GM19452 (cell line): ENCODE measurements around the gene RND1.
"Not testable (repeated sequence)": the region's sequence is repeated elsewhere in the genome, so short reads cannot be mapped to it uniquely, and the experiment has no call there.

Experiments
- ATAC-seq: cut with Tn5 transposase; IDR thresholded peaks from one replicate; pipeline ENCODE4 v1.9.1; 2021; ENCODE audit not compliant: unreplicated experiment

The RND1 gene

DNA sequence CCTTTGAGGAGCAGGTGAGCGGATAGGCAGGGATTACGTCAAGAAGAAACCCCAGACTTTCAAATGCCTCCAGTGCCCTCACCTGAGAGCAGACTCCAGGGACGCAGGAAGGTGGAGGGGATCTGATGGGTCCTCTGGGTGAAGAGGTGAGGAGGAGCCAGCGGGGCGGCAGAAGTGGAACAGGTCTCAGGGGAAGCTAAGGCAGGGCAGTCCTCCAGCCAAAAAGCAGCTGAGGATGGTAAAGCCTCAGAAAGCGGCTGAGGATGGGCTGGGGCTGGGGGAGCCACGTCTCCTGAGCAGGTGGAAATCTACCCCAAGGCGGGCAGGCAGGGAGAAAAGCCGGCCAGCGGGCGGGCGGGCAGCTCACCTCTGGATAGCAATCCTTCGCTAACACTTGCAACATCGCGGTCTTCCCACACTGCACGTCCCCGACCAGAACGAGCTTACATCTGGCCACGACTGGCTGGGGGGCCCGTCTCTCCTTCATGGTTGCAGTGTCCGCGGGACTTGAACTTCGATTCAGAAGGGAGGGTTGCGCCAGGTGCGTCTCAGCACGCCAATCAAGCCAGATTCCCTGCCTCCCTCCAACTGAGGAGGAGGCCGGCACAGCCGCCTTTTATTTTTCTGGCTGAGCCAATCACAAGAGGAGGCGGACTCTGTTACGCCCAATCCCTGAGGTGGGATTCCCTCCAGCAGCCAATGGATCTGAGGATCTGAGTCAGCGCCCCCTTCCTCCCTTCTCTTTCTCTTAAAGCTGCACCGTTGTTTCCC is at the start of gene RND1:
Gene RND1, minus strand, starts transcription at position 590 of the 771 bp plus-strand sequence. Its CDS starts 103 bp downstream, at position 487.
- peak; percentile 91 for ATAC-seq

DNA sequence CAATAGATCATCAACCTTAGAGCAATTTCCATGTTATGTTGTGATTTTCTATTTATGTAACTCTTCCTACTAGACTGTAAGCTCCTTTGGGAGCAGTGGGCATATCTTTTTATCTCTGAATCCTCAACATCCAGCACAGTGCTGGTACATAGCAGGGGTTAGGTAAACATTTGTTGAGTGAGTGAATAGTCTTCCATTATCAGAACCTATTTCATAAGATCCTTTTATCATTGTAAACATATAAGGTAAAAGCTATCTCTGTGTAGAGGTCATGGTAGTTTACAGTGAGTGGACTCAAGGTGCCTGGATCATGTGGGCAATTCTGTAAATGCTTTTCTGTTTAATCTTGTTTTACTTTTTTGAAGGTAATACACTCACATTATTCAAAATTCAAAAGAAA is 44.5 kb upstream of the RND1 start:
- ATAC-seq, result no peak

DNA sequence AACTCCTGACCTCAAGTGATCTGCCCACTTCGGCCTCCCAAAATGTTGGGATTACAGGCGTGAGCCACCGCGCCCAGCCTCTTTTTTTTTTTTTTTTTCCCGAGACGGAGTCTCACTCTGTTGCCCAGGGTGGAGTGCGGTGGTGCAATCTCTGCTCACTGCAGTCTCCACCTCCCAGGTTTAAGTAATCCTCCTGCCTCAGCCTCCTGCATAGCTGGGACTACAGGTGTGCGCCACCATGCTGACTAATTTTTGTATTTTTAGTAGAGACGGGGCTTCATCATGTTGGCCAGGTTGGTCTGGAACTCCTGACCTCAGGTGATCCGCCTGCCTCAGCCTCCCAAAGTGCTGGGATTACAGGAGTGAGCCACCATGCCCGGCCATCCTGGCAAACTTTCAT is 44.0 kb upstream of the RND1 start:
- ATAC-seq, result not testable (repeated sequence)

DNA sequence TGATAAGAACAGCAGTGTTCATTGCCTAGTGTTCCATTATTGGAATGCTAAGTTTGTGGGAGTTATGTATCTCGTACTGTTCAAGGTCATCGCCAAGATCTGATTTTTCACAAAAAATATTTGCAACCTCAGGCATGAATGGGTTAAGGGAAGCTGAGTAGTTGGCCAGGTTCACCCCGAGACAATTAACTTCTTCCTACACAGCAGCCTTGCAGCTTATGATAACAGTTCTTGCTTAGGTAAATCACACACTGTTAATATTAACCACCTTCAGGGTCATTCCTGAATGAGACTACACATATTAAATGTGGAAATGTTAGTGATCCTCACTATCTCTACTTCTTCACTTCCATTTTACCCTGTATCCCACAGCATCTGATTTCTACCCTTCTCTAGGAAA is 41.6 kb upstream of the RND1 start:
- ATAC-seq, result no peak

DNA sequence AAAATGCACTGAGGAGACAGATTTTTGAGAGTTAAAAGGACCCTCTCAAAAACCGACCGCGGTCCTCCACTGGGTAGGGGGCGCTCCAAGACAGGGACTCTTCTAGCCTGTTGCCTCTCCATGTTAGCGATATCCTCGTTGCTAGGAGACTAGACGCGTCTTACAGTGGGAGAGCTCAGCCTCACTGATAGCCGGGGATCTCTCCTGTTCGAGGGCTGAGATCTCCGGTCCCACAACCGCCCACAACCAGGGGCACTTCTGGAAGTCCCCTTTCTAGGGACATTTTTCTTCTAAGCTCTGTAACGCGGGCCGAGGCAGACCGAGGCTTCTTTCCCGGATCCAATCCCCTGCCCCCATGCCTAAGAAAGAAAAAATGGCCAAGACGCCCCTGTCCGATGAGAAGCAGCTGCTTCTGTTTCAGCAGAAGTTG is 38.3 kb upstream of the RND1 start:
- ATAC-seq, result peak; percentile 80

DNA sequence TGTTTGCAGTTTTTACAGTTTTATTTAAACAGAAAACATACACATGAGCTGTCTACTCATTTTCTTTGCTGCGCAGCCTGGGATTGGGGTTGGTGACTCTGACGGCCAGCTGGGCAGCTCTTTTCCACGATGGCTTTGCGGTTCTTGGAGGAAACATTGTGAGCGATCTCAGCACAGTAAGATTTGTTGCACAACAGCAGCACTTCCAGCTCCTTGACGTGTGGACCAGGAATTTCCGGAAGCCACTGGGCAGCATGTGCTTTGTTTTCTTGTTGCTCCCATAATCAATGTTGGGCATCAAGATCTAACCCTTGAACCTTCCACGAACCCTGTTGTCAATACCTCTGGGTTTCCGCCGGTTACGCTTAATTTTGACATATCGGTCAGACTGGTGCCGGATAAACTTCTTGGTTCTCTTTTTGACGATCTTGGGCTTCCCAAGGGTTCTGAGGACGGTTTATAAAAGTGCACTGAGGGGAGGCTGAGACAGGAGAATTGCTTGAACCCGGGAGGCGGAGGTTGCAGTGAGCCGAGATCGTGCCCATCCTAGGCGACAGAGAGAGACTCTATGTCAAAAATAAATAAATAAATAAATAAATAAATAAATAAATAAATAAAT is 37.8 kb upstream of the RND1 start:
- no peak for ATAC-seq

DNA sequence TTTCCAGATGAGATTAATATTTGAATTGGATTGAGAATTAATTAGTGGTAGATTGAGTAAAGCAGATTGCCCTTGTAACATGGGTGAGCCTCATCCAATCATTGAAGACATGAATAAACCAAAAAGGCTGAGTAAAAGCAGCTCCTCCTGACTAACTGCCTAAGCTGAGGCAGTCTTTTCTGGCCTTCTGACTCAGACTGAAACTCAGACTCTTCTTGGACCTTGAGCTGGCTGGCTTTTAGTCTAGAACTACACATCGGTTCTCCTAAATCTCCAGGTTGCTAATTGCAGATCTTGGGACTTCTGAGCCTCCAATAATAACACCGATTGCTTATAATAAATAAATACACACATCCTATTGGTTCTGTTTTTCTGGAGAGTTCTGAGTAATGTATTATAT is 35.6 kb upstream of the RND1 start:
- no peak for ATAC-seq

DNA sequence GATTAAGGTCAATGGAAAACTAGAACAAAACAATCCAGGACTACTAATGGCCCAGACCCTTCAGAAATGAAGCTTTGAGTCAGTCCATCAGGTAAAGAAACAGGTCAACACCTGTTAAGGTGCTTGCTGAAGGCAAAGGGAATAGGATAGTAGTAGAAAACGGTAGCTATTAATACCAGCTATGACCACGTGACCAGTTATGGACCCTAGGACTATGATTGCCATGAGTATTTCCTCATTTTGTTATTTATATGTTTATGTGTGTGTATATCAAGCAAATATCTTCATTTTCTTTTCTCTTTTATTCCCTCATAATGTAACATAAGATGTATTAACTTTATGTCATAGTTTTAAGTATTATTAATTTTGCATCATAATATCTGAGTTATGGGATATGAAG is 34.0 kb upstream of the RND1 start:
- ATAC-seq, result no peak

DNA sequence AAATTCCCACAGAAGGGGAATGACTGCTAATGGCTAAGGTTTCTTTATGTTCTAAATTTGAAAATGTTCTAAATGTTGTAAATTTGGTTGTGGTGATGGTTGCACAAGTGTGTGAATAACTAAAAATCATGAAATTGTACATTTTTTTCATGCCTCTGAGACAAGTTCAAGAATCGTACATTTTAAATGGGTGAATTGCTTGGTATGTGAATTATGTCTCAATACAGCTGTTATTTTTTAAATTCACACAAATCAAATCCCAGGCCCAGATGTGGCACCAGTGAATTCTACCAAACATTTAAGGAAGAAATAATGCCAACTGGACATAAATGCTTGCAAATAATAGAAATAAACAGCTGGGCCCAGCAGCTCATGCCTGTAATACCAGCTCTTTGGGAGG is 28.6 kb upstream of the RND1 start:
- ATAC-seq, result no peak

DNA sequence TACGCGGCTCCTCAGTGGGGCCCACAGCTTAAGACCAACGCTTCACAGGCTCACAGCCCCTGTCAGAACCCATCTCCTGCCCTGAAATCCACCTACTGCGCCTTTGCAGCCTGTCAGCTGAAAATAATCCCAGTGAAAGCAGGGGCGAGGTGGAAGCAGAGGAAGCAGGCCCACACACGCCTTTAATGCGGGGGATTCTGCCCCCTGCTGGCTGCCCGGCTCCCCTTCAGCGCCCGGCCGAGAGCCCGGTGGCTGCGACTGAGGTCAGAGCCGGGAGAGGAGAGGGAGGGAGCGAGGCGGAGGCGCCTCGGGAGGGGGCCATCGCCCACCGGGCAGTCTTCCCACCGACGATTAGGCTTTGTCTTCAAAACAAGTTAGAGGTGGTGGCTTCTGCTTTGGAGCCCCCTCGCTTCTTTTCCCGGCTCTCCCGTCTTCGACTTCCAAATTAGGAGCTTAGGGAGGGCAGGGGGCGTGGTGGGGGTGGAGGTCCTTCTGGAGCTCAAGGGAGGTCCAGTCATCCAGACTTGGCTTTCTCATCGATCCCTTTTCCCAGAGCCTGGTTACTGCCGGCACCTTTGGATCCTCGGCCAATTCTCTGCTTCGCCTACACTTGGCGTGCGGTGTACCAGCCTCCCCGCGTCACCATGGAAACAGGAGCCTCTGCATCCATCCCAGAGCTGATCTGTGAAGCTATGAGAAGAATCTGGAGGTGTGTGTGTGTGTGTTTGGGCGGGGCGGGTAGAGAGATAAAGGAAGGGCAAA is 25.2 kb upstream of the RND1 start:
- ATAC-seq, result no peak

DNA sequence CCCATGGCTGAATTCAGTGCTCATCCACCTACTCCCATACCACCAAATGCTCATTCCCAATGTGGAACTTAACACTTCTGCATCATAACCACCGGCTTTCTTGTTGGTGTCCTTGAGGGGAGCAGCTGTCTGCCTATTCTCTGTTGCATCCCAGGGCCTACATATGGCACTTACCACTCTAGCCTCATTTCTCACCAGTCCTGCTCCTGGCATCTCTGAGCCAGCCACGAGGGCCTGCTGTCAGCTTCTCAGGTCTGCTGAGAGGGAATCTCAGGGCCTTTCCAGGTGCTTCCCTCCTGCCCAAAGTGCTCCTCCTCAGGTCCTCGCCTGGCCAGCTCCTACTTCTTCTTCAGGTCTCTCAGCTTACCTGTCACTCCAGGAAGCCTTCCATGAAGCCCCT is 24.0 kb upstream of the RND1 start:
- no peak for ATAC-seq

DNA sequence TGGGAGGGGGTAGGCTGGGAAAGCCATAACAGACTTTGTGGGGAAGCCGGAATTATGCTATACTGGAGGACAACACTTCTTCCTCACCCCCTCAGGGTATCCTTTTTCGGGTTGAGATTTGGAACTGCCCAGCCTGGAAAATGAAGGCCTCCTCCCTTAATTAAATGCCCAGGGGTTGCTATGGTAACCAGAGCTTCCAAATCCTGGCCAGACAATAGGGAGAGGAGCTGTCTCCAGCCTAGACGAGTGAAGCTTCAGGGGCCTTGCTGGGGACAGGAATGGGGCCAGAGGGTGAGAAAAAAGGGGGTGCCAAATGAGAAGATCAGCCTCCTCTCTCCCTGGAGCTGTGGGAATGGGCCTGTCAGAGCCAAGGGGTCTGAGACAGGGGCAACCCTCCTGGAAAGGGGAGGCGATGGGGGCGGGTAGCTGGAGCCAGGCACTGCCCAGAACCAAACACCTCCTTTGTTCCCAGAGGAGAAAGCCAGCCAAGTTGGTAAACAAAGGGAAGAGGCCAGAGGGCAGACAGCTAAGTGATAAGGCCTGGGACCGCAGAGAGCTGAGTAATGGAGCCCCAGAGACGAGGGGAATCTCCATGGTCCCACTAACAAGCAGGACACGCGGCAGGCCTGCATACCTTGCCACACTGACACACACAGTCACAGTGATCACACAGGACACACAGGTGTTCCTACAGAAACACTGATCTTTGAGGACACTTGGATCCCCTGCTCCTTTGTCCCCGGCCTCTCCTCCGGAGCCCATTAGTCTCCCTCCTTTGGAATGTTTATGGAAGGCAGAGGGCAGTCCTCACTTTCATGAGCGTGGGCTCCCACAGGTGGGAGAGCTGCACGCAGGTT is 17.9 kb upstream of the RND1 start:
- ATAC-seq, result no peak

DNA sequence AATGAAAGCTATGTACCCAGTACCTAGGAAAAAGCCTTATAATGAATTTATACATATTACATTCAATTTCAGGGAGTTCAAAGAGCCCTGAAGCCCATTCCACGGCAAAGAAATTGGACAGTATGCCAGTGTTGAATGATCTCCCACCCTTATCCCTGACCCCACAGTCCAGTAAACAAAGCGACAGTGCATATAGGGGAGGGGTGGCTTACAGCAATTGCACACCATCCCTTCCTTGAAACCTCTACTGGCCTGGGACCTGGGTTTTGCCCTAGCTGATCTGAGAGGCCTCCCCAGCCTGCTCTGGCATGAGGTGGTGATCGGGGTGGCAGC is 17.3 kb upstream of the RND1 start:
- no peak for ATAC-seq

DNA sequence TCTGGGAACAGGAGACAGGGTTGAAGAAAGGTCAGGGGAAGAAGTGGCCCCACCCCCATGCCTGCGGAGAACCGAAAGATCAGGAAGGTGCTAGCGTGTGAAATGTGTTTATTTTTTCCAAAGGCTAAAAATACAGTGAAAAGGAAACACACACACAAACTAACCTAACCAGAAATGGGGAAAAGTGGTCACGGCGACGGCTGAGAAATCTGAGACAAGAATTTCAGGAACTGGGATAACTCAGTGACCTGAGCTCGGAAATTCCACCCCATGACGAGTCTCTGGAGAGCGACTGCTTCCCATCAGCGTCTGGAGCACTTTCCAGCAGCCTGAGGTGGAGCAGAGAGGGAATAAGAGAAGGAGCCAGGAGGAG is 16.6 kb upstream of the RND1 start:
- ATAC-seq, result no peak

DNA sequence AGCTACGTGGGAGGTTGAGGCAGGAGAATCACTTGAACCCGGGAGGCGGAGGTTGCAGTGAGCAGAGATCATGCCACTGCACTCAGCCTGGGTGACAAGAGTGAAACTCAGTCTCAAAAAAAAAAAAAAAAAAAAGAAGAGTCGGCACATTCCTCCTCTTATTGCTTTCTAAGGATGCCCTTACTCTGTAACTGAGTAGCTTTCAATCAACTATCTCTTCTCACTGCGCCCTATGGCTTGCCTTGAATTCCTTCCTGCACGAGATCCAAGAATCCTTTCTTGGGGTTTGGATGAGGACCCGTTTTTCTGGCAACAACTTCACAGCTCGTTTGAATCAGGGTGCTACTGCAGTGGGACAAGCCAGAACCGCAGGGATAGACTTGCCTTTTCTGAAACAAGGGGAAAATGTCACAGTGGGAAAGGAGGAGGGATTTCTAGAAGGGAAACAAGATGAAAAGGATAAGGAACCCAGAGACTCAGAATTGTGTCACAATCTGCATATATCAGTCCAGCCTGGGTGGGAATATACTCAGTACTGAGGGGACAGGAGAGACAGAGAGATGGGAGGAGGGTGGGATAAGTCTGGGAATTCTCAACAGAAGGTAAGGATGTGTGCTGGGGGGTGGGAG is 16.1 kb upstream of the RND1 start:
- no peak for ATAC-seq

DNA sequence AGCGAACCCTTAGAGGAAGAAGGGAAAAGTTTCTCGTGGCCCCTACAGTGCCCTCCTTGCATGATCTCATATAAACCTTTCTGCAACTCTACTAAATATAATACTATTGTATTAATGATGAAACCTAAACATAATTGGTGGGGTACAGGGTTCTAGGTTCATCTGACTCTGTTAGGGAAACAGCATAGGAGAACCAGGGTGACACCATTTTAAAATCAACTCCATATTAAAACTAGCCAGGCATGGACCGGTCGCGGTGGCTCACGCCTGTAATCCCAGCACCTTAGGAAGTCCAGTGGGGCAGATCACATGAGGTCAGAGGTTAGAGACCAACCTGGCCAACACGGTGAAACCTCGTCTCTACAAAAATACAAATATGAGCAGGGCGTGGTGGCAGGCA is 15.0 kb upstream of the RND1 start:
- no peak for ATAC-seq

DNA sequence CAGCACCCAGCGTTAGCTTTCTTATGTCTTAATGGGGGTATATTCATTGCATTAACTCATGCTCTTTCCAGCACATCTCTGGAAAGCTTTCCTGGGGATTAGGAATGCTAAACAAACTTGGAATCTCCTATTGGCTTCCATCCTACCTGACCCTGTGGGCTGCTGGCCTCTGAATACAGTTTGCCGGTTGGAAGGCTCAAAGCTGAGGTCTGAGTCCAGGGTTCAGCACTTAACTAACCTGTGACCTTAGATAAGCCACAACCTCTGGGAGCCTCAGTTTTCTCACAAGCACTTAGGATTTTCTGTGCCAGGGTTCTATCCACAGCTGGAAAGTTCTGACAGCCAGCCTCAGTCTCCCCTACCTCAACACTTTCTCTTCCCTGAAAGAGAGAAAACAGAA is 12.9 kb upstream of the RND1 start:
- ATAC-seq, result no peak

DNA sequence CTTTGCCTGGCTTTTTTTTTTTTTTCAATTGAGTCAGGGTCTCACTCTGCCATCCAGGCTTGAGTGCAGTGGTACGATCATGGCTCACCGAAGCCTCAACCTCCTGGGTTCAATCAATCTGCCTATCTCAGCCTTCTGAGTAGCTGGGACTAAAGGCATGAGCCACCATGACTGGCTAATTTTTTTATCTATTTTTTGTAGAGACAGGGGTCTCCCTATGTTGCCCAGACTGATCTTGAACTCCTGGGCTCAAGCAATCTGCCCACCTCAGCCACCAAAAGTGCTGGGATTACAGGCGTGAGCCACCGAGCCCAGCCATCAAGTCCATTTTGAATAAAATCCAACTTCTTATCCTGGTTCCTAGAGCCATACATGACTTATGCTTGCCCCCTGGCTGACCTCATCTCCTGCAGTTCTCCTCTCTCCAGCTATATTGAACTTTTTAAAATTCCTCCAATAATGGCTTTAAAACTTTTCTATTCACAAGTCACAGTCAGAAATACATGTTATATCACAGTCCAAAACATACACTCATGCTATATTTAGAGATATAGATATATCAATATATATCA is 10.4 kb upstream of the RND1 start:
- ATAC-seq, result no peak

DNA sequence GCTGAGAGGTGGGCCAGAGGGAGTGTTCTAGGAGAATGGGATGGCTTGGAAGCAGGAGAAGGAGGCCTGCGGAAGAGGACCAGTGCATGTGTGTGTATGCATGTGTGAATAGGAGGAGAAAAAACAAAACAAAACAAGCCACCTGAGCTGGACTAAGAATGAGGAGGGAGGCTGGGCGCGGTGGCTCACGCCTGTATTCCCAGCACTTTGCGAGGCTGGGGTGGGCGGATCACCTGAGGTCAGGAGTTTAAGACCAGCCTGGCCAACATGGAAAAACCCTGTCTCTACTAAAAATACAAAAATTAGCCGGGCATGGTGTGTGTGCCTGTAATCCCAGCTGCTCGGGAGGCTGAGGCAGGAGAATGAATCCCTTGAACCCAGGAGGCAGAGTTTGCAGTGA is 7.9 kb upstream of the RND1 start:
- not testable (repeated sequence) for ATAC-seq

DNA sequence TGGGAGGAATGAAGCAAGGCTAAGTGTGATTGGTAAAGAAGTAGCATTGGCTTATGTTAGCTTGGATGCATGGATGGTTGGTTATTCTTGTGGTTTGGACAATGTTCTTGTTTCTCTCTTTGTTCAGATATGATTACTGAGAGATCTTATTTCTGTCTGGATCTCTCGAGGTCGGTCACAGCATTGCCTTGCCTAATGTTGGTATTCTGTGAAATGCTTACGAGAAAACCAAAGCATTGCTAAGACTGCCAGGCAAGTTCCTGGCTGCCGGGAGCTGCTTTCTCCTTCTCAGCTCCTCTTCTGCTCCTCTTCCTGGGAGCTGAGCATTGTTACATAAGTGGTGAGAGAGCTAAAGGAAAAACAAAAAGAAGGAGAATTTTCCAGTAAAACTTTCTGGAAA is 7.4 kb upstream of the RND1 start:
- no peak for ATAC-seq

DNA sequence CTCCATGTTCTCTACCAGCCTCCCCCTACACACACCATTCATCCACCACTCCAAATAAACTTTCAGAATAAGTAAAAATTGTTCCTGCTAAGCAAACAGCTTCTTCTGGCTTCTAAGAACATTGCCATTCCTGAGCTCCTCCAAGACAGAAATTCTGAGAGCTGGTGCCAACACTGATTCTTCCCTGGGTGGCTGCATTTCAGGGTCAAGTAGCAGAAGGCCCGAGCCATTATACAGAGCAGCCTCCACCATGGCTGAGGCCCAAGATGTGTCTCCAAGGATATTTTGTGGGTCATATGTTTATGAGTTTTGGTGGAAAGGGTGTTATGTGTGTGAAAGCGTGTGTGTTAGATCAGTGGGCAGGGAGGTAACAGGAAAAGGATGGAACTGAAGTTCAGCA is 3.5 kb upstream of the RND1 start:
- ATAC-seq, result no peak
